DOHH2 (cell line): Measurements from ENCODE around the gene RORB.
"Not testable (repeated sequence)": the region's sequence is repeated elsewhere in the genome, so short reads cannot be mapped to it uniquely, and the experiment has no call there.

ENCODE experiments used
- EZH2phosphoT487 ChIP-seq: fragments of 200-600 bp; sonication (generic); IDR thresholded peaks from 2 replicates; pipeline ENCODE4 v1.6.1; 2017; ENCODE audit warnings: borderline replicate concordance, mild to moderate bottlenecking, antibody characterized with exemption, low read length, moderate library complexity, mixed read lengths
- TF ChIP-seq, protein P1 (sequence below): fragments of 200-600 bp; sonication (generic); IDR thresholded peaks from one replicate; pipeline ENCODE4 v1.5.1; 2014; ENCODE audit warnings: antibody characterized with exemption, mild to moderate bottlenecking, low read depth, low read length; ENCODE audit not compliant: poor library complexity, severe bottlenecking

DNA sequence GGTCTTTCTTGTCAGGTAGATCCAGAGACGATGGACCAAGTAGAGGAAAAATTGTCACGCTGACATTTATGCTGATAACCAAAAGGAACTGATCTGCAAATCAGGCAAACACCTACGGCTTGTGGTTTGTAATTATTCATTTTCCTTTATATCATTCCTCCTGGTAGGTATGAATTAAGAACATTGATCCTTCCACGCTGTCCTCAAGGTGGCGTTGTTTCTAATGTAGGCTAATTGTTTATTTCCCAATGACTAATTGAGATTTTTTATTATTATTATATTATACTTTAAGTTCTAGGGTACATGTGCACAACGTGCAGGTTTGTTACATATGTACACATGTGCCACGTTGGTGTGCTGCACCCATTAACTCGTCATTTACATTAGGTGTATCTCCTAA is 33.3 kb downstream of the RORB start:
- TF ChIP-seq, protein P1, sequence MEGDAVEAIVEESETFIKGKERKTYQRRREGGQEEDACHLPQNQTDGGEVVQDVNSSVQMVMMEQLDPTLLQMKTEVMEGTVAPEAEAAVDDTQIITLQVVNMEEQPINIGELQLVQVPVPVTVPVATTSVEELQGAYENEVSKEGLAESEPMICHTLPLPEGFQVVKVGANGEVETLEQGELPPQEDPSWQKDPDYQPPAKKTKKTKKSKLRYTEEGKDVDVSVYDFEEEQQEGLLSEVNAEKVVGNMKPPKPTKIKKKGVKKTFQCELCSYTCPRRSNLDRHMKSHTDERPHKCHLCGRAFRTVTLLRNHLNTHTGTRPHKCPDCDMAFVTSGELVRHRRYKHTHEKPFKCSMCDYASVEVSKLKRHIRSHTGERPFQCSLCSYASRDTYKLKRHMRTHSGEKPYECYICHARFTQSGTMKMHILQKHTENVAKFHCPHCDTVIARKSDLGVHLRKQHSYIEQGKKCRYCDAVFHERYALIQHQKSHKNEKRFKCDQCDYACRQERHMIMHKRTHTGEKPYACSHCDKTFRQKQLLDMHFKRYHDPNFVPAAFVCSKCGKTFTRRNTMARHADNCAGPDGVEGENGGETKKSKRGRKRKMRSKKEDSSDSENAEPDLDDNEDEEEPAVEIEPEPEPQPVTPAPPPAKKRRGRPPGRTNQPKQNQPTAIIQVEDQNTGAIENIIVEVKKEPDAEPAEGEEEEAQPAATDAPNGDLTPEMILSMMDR = not testable (repeated sequence)
- not testable (repeated sequence) for TF ChIP-seq EZH2phosphoT487
